Activated effector memory CD4-positive, alpha-beta T cell treated with Interleukin-2 at 50 U/mL for 16 hours (primary cell): ENCODE measurements around the gene PUM1.

Experiments
- DNase-seq: peaks from one replicate; pipeline ENCODE4 v3.0.0-alpha.2; 2020

Gene PUM1

DNA sequence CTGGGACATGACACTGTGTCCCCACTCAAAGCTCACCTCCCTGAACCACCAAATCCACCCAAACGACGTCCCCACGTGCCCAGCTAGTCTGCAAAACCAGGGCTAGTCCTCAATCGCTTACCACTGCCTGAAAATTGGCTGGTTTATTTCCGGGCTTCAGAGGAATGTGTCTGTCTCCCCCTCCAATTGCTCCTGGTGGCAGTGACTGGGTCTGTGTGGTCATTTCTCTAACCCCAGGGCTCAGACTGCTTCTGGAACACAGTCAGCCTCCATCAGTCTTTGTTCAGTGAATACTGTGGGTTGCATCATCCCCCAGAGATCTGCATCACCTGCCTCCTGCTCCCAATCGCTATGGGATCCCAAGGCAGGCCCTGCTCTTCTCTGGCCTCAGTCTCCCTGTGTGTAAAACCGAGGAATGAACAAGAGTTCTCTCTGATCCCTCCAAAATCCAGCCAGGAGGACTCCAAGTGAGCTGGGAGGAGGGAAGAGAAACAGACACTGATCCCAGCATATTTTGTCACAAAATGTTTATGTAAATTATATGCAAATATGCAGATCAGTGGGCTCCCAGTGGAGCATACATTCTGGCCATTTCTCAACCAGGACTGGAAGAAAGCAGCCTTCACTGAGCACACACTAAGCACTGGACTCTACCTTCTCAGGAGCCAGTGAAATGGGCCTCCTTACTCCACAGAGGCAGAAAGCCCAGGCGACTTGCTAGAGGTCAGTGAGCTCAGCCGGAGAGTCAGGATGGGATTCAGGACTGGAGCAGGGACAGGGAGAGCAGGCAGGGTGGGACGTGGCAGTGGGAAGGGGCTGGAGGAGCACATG, 177.8 kb downstream of the PUM1 start:
- no peak for DNase-seq

DNA sequence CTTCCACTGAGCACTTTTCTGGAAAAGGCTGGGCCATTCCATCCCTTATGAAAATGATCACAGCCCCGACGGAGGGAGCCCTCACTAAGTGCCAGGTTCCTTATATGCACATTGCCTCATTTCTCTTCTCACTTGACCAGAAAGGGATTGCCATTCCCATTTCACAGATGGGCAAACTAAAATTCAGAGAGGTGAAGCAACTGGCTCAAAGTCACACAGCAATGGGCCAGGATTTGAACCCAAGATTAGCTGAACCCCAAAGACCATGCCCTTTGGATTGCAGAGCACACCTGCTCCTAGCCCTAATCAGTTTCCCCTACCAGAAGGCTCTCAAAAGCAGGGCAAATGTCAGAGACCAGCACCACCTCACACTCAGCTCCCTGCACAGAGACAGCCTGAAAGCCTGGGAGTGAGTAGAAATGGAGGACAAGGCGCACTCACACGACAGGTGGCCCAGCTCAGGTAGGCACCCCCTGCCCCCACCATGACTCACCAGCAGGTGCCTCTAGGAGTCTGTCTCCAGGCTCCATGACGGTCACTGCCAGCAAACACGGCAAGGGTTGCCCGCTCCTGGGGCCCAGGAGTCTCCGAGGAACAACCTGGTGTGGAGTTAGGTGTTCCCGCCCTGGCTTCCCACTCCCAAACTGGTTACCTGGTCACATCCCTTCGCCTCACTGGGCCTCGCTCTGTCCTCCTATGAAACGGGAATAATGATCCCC, 178.6 kb downstream of the PUM1 start:
- no peak for DNase-seq

DNA sequence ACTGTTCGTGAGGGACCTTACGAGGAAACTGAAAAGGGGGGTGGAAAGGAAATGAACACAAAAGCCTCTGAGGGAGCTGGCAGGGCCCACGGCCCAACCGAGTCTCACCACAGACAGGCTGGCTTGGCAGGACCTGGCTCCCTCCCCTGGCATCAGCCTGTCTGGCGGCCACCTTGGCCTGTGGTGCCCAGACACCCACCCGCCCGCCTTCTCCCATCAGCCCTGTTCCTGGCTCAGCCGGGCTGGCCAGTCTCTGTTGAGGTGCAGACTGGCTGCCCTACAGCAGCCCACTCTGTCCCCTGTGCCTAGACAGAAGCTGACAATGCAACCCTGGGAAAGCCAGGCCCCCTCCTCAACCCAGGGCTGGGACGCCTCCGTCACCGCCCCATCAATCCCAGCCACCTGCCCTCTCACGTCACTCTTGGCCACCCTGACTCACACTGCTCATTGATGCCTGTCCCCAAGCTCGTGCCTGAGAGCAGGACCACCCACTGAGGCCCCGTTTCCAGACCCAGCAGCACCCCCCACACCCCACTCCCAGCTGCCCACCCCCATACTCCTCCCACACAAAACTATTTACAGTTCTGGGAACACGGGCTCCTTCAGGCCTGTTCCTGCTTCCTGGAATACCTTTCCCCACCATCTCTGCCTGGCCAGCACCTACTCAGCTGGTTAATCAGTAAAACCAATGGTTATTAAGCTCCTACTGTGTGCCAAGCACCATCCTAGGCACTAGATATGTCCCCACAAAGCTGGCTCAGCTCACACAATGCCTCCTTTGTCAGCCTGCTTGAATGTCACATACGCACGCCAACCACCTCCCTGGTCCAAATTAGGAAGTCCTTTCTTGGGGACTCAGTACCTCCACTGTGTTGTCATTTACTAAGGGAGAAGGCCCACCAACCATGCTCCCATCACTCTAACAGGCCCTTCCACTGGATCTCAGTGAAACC, 179.7 kb downstream of the PUM1 start:
- DNase-seq, result no peak

DNA sequence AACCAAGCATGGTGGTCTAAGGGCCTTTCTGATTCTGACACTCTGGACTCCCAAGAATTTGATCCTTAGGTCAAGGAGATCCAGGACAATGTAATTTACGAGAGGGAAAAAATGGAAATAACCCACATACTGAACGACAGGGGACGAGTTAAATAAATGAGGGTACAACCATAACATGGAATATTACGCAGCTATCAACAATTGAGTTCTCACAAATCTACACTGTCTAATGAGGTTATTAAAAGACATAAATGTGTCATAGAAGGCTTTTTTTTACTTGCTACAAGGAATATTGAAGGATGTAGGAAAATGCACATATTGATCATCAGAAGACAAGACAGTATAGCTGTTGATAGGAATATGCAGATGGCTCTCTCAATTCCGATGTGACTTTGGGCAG, 180.8 kb downstream of the PUM1 start:
- no peak for DNase-seq

DNA sequence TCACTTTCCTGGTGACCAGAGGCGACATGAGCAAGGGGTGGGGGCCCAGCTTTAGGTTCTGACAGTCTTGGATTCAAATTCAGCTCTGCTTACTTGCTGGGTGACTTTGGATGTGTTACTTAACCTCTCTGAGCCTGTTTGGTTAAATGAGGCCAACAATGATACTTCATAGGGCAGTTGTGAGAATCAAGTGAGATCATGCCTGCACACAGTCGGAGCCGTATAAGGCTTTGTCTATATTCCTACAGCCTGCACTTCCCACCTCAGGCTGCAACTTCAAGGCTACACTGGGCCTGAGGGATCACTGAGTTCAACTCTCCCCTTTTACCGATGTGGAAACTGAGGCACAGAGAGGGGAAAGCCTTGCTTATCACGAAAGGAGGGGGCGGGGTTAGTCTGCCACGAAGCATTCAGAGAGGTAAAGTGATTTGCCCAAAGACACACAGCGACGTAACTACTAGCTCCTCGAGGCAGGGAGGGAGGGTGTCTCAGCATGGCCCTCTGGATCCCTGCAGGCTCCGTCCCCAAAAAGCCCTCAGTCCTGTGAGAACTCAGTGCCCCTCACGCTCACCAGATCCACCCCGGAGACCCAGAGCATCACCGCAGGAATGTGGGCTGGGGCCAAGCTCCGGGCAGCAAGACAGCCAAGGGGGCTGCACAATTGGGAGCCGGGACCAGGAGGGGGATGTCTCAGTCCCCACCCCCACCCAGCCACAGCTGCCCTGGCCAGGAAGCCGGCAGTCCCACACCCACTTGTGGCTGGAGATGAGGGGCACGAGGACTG, 181.9 kb downstream of the PUM1 start:
- no peak for DNase-seq

DNA sequence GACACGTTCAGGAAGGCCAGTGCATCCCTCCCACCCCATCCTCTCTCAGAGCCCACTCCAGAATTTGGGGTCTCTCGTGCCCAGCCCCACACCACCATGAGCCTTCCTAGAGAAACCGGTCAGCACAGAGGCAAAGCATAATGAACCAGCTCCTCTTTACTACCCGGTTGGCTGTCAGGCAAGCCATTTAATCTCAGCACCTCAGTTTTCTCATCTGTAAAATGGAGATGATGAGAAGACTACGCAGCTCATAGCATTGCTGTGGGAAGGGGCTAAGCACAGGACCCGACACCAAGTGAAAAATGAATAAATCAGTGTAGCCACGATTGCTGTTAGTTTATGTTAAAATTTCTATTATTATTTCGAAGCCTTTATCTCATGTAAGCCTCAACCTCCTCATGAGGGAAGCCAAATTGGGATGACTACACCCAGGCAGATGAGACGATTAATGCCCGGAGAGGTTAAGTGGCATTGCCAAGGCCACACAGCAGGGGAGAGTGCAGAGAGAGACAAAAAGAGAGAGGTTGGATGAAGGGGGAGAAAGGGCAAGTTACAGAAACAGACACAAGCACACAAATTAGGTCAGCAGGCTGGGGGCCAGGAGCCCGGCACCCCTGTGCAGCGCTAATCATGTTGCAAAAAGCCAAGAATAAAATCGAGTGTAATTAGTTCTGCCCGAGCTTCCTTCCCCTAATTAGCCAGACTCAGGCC, 182.7 kb downstream of the PUM1 start:
- no peak for DNase-seq
